Measurements from ENCODE around the gene F11R.
"Not testable (repeated sequence)": the region's sequence is repeated elsewhere in the genome, so short reads cannot be mapped to it uniquely, and the experiment has no call there.

The F11R gene

DNA sequence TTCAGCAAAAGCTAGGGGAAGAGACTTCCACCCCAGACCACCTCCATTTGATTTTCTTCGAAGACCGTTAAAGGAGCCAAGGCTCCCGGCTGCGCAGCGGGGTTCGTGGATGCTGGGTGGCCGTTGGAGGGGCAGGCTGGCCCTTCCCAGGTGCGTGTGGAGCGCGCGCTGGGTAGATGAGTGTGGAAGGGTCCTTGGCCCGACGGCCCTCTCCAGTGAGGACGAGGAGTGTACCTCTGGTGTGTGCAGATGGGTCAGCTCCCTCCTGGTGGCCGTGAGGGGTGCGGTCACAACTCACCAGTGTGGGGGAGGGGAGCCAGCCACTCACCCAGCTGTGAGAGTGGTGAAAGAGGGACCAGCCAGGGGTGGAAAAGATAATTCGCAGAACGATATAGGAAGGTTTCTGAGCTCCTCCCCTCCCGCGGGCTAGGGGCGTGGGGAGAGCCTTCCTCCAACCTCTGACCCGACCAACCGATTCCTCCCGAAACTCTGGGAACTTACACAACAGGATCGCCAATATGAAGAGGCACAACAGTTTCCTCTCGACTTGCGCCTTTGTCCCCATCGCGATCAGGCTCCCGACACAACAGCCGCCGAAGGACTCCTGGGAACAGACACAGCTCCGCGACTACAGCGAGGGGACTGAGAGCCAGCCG is at the start of gene F11R:
TSS of gene F11R (minus strand) at position 644 of the 656 bp plus-strand sequence. CDS start at position 565, 79 bp downstream.
- peak; percentile 86 for DNase-seq

DNA sequence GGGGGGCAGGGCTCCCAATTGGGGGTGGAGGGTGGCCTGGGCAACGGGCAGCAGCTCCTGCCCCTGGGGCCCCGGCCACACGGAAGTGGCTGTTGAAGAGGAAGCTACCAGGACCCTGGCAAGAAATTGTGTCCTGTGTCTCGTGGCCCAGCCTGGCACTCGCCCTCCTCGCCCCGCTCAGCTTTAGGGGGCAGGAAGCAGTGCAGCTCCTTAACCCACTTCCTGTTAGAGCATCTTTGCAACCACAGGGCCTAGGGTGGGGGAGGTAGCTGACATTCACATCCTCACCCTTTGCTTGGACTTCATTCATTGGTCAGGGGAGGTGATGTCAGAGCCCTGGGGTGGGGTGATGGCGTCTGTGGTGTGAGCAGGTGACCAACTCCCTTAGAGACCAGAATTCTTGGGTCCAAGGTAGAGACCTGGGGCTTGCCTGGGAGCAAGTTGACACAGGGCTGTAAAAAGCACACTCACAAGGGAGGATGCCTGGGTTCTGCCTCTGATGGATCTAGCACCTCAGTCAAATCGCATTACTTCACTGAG is 48.8 kb upstream of the F11R start, which contains the start of gene ARHGAP30:
TSS of gene ARHGAP30 (minus strand) at position 161 of the 540 bp plus-strand sequence. CDS start 267 bp downstream, outside the sequence.
- no peak for DNase-seq

DNA sequence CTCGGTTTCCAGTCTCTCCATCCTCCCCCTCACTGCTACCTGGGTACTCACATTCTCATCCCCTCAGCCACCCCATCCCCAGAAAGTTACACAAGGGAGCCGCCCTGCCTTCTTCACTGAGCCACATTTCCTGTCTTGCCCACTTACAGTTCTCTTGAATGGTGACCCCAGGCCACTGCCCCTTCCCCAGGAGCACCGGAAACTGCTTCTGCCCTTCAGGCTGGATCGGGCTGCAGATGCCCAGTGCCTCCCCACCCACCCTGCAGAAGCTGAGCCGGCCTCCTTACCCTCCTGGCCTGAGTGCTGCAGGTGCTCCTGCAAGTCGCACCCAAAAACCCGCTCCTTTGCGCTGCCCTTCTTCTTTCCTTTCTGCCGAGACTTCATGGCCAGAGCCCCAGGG is 48.3 kb upstream of the F11R start:
- DNase-seq, result no peak

DNA sequence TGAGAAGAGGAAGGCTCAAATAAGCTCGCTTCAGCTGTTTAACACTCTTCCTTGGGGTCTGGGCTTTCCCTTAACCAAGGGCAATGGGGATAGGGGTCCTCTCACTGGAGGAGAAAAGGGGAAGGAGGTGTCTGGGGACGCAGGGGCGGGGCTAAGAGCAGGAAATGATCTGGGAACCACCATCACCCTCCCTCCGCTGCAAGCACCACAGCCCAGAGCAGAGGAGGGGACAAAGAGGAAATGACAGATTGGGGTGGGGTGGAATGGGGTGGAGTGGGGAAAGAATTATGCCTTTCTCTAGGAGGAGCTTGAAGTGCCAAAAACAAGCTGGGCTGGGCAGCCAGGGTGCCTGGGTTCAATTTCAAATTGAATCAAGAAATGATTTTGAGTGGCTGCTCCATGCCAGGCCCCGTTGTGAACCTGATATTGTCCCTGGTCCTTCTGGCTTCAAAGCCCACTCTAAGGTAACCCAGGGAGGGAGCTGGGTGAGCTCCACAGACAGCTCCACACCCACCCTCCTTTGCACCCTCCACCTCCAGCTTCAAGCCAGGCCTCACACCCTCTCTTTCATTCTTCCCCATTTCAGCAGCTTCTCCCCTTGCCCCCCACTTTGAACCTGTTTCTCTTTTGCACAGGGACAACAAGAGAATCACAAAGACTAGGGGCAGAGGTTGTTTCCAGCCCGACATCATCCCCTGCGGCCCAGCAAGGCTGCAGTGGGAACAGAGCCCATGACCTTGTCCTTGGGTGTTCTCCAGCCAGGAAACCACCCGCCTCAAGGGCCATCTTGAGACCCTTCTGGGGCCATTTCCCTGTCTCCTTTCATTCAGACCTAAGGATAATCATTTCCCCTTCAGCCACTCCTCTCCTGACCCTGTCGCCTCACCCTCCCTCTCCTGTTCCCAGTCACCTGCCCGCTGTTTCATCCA is 47.6 kb upstream of the F11R start:
- DNase-seq, result no peak

DNA sequence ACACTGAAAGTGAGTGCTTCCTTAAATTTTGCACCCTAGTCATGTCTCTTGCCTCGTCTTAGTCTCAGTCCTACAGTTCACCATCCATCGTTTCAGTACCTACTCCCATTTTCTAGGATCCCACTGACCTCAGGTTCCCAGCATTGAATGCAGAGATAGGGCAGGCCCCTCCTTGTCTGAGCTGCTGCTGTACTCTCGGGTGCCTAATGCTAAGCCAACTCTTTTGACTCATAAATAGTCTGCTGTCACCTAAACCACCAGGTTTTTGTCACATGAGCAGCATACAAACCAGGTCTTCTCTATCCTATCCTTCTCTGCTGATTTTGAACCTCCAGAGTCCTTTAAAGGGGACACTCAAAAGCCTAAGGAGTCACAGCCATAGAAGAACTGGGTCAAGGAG is 45.7 kb upstream of the F11R start:
- DNase-seq, result no peak

DNA sequence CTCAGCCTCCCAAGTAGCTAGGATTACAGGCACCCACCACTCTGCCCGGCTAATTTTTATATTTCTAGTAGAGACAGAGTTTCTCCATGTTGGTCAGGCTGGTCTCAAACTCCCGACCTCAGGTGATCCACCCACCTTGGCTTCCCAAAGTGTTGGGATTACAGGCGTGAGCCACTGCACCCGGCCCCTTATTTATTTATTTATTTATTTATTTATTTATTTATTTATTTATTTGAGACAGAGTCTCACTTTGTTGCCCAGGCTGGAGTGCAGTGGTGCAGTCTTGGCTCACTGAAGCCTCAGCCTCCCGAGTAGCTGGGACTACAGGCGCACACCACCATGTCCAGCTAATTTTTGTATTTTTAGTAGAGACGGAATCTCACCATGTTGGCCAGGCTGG is 44.7 kb upstream of the F11R start:
- DNase-seq, result not testable (repeated sequence)

DNA sequence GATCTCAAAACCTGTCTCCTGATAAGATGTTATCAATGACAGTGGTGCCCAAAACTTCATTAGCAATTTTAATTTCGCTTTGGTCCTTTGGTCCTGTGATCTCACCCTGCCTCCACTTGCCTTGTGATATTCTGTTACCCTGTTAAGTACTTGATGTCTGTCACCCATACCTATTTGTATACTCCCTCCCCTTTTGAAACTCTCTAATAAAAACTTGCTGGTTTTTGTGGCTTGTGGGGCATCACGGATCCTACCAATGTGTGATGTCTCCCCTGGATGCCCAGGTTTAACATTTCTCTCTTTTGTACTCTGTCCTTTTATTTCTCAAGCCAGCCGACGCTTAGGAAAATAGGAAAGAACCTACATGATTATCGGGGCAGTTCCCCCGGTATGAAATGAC is 43.0 kb upstream of the F11R start:
- DNase-seq, result not testable (repeated sequence)

DNA sequence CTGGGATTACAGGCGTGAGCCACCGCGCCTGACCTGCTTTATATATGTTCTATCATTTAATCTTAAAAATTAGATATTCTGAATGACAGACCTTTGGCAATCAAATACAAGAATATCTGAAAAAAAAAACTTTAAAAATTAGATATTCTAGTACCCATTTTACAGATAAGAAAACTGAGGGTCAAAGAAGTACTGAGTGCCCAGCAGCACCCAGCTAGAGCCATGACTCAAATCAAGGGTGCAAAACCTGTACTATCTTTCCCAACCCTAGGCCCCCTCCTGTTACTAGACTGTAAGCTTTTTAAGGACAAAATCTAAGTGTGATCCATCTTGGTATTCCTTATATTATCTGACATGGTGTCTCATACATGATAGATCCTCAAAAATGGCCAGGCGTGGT is 40.5 kb upstream of the F11R start:
- no peak for DNase-seq

DNA sequence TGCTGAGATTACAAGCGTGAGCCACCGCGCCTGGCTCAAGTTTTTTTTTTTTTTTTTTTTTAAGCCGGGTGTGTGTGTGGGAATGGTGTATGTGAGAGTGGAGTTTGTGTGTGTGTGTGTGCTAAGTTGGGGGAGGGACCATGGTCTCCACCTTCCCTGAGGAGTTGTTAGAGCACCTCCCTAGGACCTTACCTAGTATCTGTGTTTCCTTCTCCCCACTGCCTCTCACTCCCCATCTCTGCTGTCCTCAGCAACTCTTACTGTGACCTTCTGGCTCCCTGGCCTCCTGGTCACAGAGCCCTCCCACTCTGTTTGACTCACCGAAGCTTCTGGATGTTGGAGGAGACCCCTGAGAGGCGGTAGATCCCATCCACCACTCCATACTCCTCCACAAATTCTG is 38.3 kb upstream of the F11R start:
- no peak for DNase-seq

DNA sequence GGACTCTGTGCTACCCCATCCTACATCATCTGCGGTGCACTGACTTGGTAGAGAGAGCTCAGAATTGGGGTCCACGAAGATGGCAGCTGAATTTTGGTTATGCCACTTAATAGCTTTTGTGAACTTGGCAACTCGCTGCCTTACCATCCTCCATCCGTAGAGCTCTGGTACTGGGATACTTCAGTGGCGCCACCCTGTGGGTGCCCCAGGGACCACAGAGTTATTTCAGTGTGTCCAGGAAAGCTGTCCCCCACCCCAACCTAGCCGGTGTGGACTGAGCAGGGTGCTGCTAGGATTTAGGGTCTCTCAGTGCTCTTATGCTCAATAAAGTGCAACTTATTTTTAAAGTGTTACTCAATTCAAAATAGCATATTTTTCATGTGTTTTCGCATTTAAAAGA is 33.9 kb upstream of the F11R start:
- no peak for DNase-seq

DNA sequence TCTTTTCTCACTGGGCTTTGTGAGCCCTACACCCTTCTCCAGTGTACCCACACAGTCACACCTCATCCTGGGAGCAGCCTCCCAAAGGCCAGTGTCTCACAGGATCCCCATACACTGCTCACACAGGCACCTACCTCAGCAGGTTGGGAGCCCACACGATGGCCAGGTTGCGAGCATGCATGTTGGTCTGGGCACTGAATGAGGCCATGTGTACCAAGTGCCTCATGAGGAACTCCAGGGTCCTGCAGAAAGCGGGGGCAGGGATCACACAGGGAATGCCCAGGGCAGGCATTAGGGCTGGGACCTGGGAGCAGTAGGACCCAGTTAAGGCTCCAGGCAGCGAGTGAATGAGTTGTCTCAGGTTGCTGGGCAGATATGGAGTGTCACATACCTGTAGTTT is 33.3 kb upstream of the F11R start:
- no peak for DNase-seq

DNA sequence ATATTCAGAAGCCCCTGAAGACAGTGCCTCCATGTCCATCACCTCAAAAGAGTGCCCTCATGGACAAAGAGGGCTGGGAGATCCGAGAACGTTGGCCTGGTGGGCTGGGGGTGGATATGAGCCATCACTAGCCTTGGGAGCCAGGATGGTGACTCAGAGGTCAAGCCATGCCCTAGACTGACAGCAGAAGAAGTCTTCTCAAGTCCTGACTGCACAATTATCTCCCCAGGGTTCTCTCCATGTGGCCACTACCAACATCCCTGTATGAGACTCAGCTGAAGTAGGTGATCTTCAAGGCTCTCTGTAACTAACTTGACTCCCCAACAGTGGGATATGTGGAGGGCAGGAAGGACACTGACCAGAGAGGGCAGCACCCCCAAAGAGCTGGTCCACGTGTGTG is 31.9 kb upstream of the F11R start:
- no peak for DNase-seq

DNA sequence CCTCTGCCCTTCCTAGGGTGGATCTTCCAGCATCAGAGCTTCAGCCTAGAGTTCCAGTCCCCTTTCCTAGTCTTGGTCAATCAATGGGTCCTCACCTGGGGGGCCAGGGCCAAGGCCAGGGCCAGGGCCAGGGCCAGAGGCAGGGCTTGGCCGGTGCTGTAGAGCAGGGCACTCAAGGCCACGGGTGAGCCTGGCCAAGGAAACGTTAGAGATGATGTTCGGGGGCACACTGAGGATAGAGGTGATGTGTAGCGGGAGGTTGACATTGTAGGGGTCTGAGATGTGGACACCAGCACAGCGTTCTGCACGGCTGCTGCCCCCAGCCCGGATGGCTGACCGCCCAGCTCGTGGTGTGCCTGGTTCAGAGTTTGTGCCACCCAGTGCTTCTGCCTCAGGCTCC is 30.3 kb upstream of the F11R start:
- DNase-seq, result no peak

DNA sequence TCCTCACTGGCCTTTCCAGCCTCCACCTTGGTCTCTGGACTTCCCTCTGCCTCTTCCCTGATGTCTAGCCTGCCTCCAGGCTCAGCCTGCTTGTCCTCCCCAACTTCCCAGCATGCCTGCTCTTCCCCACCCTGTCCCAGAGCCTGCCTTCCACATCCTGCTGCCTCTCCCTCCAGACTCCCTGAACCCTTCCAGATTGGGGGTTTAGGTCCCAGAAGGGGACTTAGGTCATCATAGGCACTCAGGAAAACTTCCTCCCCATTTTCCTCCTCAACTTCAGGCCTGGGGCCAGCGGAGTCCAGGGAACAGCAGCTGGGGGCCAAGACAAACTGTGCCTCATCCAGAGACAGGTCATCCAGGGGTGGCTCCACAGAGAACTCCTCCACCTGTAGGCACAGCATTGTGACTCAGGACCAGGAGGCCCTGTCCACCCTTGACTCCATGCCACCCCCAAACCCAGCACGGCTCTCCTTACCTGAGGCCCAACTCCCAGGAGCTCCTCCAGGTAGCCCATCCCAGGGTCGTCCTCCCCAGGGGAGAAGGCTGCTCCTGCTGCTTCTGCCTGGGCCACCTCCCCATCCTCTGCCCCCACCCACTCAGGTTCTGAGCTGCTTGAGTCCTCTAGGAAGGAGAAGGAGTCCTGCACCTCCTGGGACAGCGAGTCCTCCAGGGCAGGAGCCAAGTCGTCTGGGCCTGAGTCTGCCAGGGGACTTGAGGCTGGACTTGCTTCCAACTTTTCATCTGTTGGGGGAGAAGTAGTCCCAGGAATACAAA is 28.2 kb upstream of the F11R start:
- no peak for DNase-seq

DNA sequence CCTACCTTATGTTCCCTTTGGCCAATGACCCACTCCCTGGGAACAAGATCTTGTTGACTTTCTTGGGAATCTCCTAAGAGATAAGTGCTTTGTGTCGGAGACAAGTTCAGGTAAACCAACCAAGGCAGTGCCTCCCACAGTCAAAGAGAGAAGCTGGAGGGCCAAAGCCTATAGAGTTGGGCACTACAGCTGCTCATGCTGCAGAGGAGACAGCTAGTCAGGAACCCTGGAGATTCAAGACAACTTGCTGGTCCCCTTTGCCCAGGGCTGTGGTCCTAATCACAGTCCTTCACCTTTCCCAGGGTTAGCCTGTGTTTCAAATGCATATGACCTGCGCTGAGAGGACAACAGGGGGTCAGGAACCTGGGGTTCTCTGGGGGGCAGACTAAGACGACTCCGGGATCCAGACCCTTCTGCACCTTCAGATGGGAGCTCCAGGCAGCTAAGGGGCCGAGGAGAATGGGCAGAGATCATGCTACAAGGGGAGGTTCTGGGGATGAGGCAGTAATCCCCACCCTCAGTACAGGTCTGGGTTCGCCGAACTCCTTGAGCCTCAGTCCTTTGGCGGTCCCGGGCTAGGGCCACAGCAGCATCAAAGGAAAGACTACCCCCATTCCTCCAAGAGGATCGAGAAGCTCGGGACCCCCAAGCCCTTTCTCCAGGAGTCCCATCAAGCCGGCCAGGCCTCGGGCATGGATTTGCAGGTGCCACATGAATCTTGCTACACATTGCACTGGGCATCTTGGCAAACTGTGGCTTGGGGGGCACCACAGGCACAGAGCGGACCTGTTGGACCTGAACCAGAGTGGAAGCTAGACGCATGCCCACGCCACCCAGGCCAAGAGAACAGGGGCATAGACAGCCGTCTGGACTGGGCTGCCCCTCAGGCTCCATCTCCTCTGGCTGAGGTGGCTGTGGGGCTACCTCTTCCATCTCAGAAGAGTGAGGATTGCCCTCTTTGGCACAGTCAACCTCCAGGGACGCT is 26.8 kb upstream of the F11R start:
- DNase-seq, result no peak

DNA sequence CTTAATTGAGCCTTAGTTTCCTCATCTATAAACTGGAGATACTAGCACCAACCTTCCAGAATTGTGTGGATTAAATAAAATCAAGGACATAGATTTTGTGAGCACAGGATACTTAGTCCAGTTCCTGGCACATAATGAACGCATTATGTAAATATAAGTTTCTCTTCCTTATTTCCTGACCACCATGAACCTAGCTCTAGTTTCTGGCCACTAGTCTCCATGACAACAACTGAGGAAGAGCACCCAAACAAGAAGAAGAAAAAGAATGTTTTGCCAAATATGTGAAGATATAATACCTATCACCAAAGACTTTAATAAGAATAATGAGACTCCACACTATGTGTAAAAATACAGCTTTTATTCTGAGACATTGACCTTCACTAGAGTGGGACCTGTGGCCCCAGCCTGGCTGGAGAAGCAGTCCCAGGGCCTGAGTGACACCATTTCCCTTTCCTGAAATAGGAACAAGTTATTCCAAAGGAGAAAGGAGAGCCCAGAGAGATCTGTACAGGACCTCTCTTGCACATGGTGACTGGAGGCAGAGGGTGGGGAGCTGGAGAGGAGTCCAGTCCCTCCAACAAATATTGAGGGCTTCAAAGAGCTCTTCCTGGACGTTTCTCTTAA is 25.8 kb upstream of the F11R start:
- DNase-seq, result no peak

DNA sequence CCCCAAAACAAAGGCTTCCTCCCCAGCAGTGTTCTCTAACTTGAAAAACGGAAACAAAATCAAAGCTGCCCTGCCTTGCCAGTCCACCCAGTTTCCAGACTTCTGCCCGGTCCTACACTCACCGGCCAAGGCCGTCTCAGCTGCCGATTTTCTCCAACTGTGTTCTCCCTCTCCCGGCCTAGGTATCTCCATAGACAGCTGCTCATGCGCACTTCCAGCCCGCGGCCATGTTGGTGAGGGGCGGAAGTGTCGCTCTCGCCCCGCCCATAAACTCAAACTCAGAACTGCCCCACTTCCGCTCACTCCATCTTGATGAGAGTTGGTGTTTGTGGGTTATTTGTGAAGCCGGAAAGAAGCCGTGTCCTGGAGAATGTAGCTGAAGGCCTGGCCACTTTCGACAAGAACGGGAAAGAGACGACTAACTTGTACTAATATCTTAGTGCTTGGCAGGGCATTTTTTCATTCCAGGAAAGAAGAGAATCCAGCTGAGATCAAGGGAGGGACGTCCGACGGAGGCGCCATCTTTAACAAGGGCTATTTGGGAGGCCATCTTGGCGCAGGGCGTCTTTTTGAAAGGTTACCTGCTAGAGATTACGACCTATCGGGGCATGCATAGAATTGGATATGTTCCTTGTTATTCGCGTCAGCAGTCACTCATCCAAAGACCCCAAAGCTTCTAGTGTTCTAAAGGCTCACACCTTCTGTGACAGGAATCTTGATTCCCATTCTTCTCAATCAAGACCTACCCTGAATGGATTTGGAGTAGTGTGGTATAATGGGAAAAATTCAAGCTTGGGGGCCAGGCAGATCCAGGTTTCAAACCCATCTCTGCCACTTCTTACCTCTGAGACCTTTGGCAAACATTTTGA is 25.0 kb upstream of the F11R start, which contains the start of gene USF1:
TSS of gene USF1 (minus strand) at position 242 of the 869 bp plus-strand sequence. CDS start 2,702 bp downstream, outside the sequence.
- DNase-seq, result peak; percentile 94

DNA sequence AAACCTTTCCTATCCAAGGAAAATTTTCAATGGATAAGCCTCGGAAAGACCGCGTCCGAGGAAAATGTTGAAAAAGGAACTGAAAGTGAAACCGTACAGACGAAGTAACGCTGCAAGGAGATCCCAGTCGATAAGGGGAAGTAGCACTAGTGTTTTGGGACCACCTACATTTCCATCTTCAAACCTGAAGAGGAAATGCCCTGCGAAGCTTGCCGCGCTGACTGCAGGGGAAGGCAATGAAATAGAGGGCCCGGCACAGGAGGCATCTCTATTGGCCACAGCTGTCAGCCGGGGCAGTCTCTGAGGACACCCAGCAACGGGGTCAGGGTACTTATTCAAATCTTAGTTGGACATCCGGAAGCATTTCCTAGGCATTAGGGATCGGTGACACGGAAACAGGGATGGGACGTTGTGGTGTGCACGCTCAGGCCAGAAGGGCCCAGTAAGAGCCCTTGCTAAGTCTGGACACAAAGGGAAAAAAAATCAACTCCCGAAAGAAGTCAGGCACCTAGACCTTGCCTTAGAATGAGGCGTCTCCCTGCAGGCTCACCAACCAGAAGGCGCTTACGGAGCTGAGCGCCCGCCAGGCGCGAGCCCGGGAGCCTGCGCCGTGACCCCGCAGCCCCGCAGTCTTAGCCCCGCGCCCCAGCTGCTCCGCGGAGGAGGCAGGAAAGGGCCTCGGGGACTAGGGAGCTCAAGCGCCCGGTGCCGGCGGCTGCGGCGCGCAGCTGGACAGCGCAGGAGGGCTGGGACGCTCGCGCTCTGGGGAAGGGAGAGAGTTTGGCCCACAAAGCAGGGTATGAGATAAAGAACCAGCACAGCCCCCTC is 24.2 kb upstream of the F11R start:
- DNase-seq, result peak; percentile 58

DNA sequence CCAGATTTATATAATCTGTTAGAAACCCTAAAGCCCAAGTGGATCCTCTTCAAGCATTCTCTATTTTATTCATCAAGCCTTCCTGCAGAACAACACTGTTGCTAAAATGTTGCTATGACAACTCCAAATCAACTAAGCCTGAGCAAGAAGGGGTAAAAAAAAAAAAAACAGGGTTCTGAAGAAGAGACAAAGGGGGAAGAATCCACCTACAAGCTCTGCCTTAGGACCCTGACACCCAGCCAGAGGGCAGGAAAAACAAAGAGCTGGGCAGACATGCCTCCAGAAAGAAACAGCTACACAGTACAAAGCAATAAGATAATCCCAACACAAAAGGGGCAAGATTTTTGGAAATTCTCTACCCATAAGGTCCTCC is 23.6 kb upstream of the F11R start:
- no peak for DNase-seq

All from NCI-H1105 treated with DMSO at 0.1 percent for 48 hours (cell line).